ENCODE measurements around the gene NXPH1. TPM values are rescaled to one million over a fixed set of nuclear protein-coding genes. Genes with fewer than 3 reads are reported as not detected.

The NXPH1 gene
- total and polyA plus RNA-seq, 2 donors (not counting 1 experiment from before 2014, with no cell fraction given), result not detected

DNA sequence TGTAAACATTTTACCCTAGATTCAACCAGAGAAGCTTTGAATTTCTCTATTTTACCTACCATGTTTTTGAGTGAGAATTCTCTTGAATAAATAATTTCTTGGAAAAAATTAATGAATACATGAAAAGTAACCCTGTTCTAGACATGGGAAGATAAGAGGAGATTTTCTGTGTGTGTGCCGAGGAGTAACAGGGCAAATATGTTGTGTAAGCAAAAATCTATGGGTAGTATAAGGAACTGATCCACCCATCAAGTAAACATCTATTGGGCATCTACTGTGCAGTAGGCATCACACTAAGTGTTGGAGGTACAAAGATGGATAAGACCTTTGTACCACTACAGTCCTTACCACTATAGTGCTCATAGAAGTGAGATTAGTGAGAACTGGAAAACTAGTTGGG is 8.2 kb upstream of the NXPH1 start:
- H3K27ac ChIP-seq (ENCODE audit: low read length in 2 of 2), result no peak overlapping the region
- no peak overlapping the region for H3K9ac ChIP-seq (ENCODE audit: low read length)
- intact Hi-C loops (cut with micrococcal nuclease), result no loop called here
- H3K4me2 ChIP-seq (replicated peaks; ENCODE audit: low read depth, low read length, poor library complexity, severe bottlenecking), result no peak overlapping the region
- Mint-ChIP-seq H3K4me3 (no peak overlapping the region), H3K4me1 (no peaks in the 10 kb centered on the region), H3K27ac (no peak overlapping the region), H3K27me3 (peaks cover 10% of the 10 kb centered on the region), H3K9me3 (ENCODE audit: insufficient read depth) (no peaks in the 10 kb centered on the region)
- POLR2A ChIA-PET, result no interaction called here
- peaks cover 0 to 4% (median 0%) of the 10 kb centered on the region in 4 experiments for H3K27me3 ChIP-seq (replicated peaks in 1 of 4; ENCODE audit: control extremely low read depth in 1 of 4, control insufficient read depth in 3 of 4, insufficient read depth in 4 of 4, low read length in 3 of 4)
- DNase-seq, result no peak
- H3K9me3 ChIP-seq (ENCODE audit: control extremely low read depth in 1 of 3, control insufficient read depth in 2 of 3, insufficient read depth in 1 of 3, low read length in 2 of 3), result no peaks in the 10 kb centered on the region
- WGBS (ENCODE audit: insufficient coverage), result no CpG with 5 or more reads among the region's 1 CpG
- no peaks in the 10 kb centered on the region for H3K36me3 ChIP-seq (replicated peaks in 1 of 2; ENCODE audit: control extremely low read depth in 1 of 2, control insufficient read depth in 1 of 2, extremely low read depth in 1 of 2, insufficient read depth in 2 of 2, low read length in 1 of 2)
- CTCF ChIA-PET, result no interaction called here
- H3K4me1 ChIP-seq (ENCODE audit: control insufficient read depth in 2 of 2, insufficient read depth in 2 of 2, low read length in 2 of 2), result no peaks in the 10 kb centered on the region
- no peak for TF ChIP-seq EZH2 (IDR thresholded peaks at IDR 0.05; ENCODE audit: borderline replicate concordance, insufficient read depth, low read depth, low read length, poor library complexity, severe bottlenecking)
- no peak for TF ChIP-seq CTCF (IDR thresholded peaks at IDR 0.05)
- no peak overlapping the region for H3K4me3 ChIP-seq (ENCODE audit: control extremely low read depth in 1 of 5, extremely low read depth in 1 of 5, insufficient read depth in 1 of 5, low read depth in 2 of 5, low read length in 4 of 5)
- H2AFZ ChIP-seq (ENCODE audit: insufficient read depth, low read depth, low read length, poor library complexity, severe bottlenecking), result no peak overlapping the region
- H4K20me1 ChIP-seq (ENCODE audit: control insufficient read depth, insufficient read depth, low read length, poor library complexity, severe bottlenecking), result no peaks in the 10 kb centered on the region
- H3K79me2 ChIP-seq (ENCODE audit: control insufficient read depth, insufficient read depth, low read length), result no peaks in the 10 kb centered on the region
- ATAC-seq (ENCODE audit: low read depth), result no peak

- ChIA-PET CTCF (no interaction called here), POLR2A (no interaction called here)
- ATAC-seq (ENCODE audit: low read depth) (no peak), DNase-seq (no peak)
- Histone ChIP-seq H3K4me3 (ENCODE audit: control extremely low read depth in 1 of 5, extremely low read depth in 1 of 5, insufficient read depth in 1 of 5, low read depth in 2 of 5, low read length in 4 of 5) (no peak overlapping the region), H3K4me2 (replicated peaks; ENCODE audit: low read depth, low read length, poor library complexity, severe bottlenecking) (no peak overlapping the region), H3K27ac (ENCODE audit: low read length in 2 of 2) (no peak overlapping the region), H3K27me3 (replicated peaks in 1 of 4; ENCODE audit: control extremely low read depth in 1 of 4, control insufficient read depth in 3 of 4, insufficient read depth in 4 of 4, low read length in 3 of 4) (peaks cover 0 to 46% (median 24%) of the 10 kb centered on the region in 4 experiments), H3K4me1 (ENCODE audit: control insufficient read depth in 2 of 2, insufficient read depth in 2 of 2, low read length in 2 of 2) (peaks cover 0 to 19% of the 10 kb centered on the region in 2 donors), H2AFZ (ENCODE audit: insufficient read depth, low read depth, low read length, poor library complexity, severe bottlenecking) (no peak overlapping the region), H4K20me1 (ENCODE audit: control insufficient read depth, insufficient read depth, low read length, poor library complexity, severe bottlenecking) (no peaks in the 10 kb centered on the region), H3K9me3 (ENCODE audit: control extremely low read depth in 1 of 3, control insufficient read depth in 2 of 3, insufficient read depth in 1 of 3, low read length in 2 of 3) (peaks cover 0 to 20% (median 0%) of the 10 kb centered on the region in 3 donors), H3K79me2 (ENCODE audit: control insufficient read depth, insufficient read depth, low read length) (no peaks in the 10 kb centered on the region), H3K36me3 (replicated peaks in 1 of 2; ENCODE audit: control extremely low read depth in 1 of 2, control insufficient read depth in 1 of 2, extremely low read depth in 1 of 2, insufficient read depth in 2 of 2, low read length in 1 of 2) (no peaks in the 10 kb centered on the region), H3K9ac (ENCODE audit: low read length) (no peak overlapping the region)
- WGBS (ENCODE audit: insufficient coverage), result no CpG with 5 or more reads among the region's 1 CpG
- no peak overlapping the region for H3K27ac Mint-ChIP-seq
- H3K27me3 Mint-ChIP-seq, result peaks cover 50% of the 10 kb centered on the region
- H3K4me1 Mint-ChIP-seq, result peaks cover 12% of the 10 kb centered on the region
- no peak overlapping the region for H3K4me3 Mint-ChIP-seq
- intact Hi-C loops (cut with micrococcal nuclease), result no loop called here
- TF ChIP-seq EZH2 (IDR thresholded peaks at IDR 0.05; ENCODE audit: borderline replicate concordance, insufficient read depth, low read depth, low read length, poor library complexity, severe bottlenecking), result no peak
- no peaks in the 10 kb centered on the region for H3K9me3 Mint-ChIP-seq (ENCODE audit: insufficient read depth)
Measured at GRCh38 chr7:8430643-8431042, 2.8 kb upstream of the NXPH1 start.

Measured in B cell (primary cell).